Endothelial cell of umbilical vein (primary cell): ENCODE data around the gene TBX5. TPM values are rescaled to one million over a fixed set of nuclear protein-coding genes. Genes with fewer than 3 reads are reported as not detected.

Source experiments
- BruUV-seq: library from RNA; stranded (reverse); fragments of 400-500 nt; replicated peaks from 2 replicates; lab custom pipeline; 2021; lab: Mats Ljungman, UMichigan
- CTCF ChIA-PET: fragments of 300-600, 350-600 bp; sonication (Branson Sonifier 250); formaldehyde crosslinking; loops from one replicate; lab custom pipeline; 2021; ENCODE audit warnings: antibody characterized with exemption, inconsistent platforms; lab: Charles Lee
- POLR2A ChIA-PET: fragments of 300-600, 350-600 bp; sonication (Branson Sonifier 250); formaldehyde crosslinking; loops from one replicate; lab custom pipeline; 2021; ENCODE audit warnings: antibody characterized with exemption, inconsistent platforms; lab: Charles Lee
- DNase-seq: peaks from one replicate; pipeline ENCODE4 v3.0.0-alpha.2; 2011; ENCODE audit warnings: low read depth, low spot score
- FAIRE-seq: peaks from 2 replicates; lab custom pipeline; 2011; peaks lifted over from hg19 to GRCh38; lab: Jason Lieb, UNC
- H2AFZ ChIP-seq: 2 replicates; pipeline ENCODE4 v1.6.0; 2012; ENCODE audit warnings: low read depth, low read length, control low read depth, inconsistent platforms
- H3K27ac ChIP-seq: 2 replicates; pipeline ENCODE4 v1.5.1; 2011; ENCODE audit warnings: low read depth, mild to moderate bottlenecking, control low read depth, low read length, moderate library complexity; ENCODE audit not compliant: insufficient read depth
- H3K27me3 ChIP-seq, 2 experiments: 2 replicates each; pipeline versions ENCODE4 v1.6.0 to v1.6.1; 2011; ENCODE audit warnings: low read length in 2 of 2, mixed read lengths in 1 of 2; ENCODE audit not compliant: control insufficient read depth in 2 of 2, insufficient read depth in 2 of 2
- H3K36me3 ChIP-seq, 2 experiments: 2 replicates in 1 of 2; 3 replicates in 1 of 2; pipeline ENCODE4 v1.5.1; 2011; ENCODE audit warnings: low read length in 2 of 2, mild to moderate bottlenecking in 1 of 2, moderate library complexity in 1 of 2; ENCODE audit not compliant: control insufficient read depth in 2 of 2, insufficient read depth in 2 of 2; ENCODE audit errors: extremely low read depth in 1 of 2
- H3K4me1 ChIP-seq: 3 replicates; pipeline ENCODE4 v1.5.1; 2011; ENCODE audit warnings: mild to moderate bottlenecking, low read length; ENCODE audit not compliant: control insufficient read depth, insufficient read depth; ENCODE audit errors: extremely low read depth
- H3K4me2 ChIP-seq: 2 replicates; pipeline ENCODE4 v1.6.1; 2011; ENCODE audit warnings: low read length, control low read depth, mixed read lengths; ENCODE audit not compliant: insufficient read depth
- H3K4me3 ChIP-seq, 3 experiments: fragments of 200-600 bp in 1 of 3; sonication (generic), shearing (Covaris generic) in 1 of 3; replicated peaks in 1 of 3; 2 replicates each; pipeline ENCODE4 v1.5.1; 2011 to 2016; ENCODE audit warnings: control low read depth in 3 of 3, low read length in 3 of 3, mild to moderate bottlenecking in 2 of 3, inconsistent platforms in 1 of 3, low read depth in 1 of 3, moderate library complexity in 1 of 3; ENCODE audit not compliant: insufficient read depth in 1 of 3
- H3K79me2 ChIP-seq: 2 replicates; pipeline ENCODE4 v1.6.0; 2012; ENCODE audit warnings: low read length, inconsistent platforms; ENCODE audit not compliant: control insufficient read depth, insufficient read depth
- H3K9ac ChIP-seq: replicated peaks from 2 replicates; pipeline ENCODE3; 2011; ENCODE audit warnings: low read length, control low read depth; ENCODE audit not compliant: insufficient read depth; ENCODE audit errors: extremely low read depth
- H3K9me1 ChIP-seq: replicated peaks from 3 replicates; pipeline ENCODE4 v1.6.0; 2011; ENCODE audit warnings: mild to moderate bottlenecking, low read length; ENCODE audit not compliant: control insufficient read depth, insufficient read depth; ENCODE audit errors: extremely low read depth
- H3K9me3 ChIP-seq: replicated peaks from 2 replicates; pipeline ENCODE4 v1.5.1; 2012; ENCODE audit warnings: low read length, inconsistent platforms; ENCODE audit not compliant: control insufficient read depth, insufficient read depth
- H4K20me1 ChIP-seq: replicated peaks from 2 replicates; pipeline ENCODE3; 2011; ENCODE audit warnings: mild to moderate bottlenecking, low read length; ENCODE audit not compliant: control insufficient read depth, insufficient read depth; ENCODE audit errors: extremely low read depth
- EZH2 ChIP-seq: IDR thresholded peaks from 2 replicates; pipeline ENCODE4 v1.6.1; 2012; ENCODE audit warnings: borderline replicate concordance, low read depth, mild to moderate bottlenecking, moderate library complexity, low read length, inconsistent platforms; ENCODE audit not compliant: severe bottlenecking
- FOS ChIP-seq: IDR thresholded peaks from 2 replicates; pipeline ENCODE4 v1.6.1; 2011; ENCODE audit warnings: mild to moderate bottlenecking, low read length, moderate library complexity, borderline replicate concordance; ENCODE audit not compliant: insufficient read depth
- GATA2 ChIP-seq: IDR thresholded peaks from 2 replicates; pipeline ENCODE4 v1.7.0; 2011; ENCODE audit warnings: low read depth, mild to moderate bottlenecking, moderate library complexity, mixed read lengths, low read length; ENCODE audit not compliant: insufficient read length, insufficient read depth
- JUN ChIP-seq: IDR thresholded peaks from 2 replicates; pipeline ENCODE4 v1.6.1; 2011; ENCODE audit warnings: borderline replicate concordance, low read depth; ENCODE audit not compliant: insufficient read length, insufficient read depth
- MYC ChIP-seq: IDR thresholded peaks from one replicate; pipeline ENCODE4 v1.6.1; 2011; ENCODE audit warnings: mild to moderate bottlenecking, low read depth, low read length
- POLR2A ChIP-seq: IDR thresholded peaks from 2 replicates; pipeline ENCODE4 v1.6.1; 2012; ENCODE audit warnings: low read depth, mild to moderate bottlenecking, control low read depth, low read length
- POLR2AphosphoS5 ChIP-seq: IDR thresholded peaks from 2 replicates; pipeline ENCODE4 v1.6.1; 2012; ENCODE audit warnings: low read depth, mild to moderate bottlenecking, control low read depth, low read length, moderate library complexity; ENCODE audit not compliant: insufficient read depth
- dilution Hi-C: fragments of 300-500 bp; cut with MboI; formaldehyde crosslinking; loops from one replicate; pipeline ENCODE4 v1.15.0; 2019; ENCODE audit warnings: low sequenced_read_pairs; ENCODE audit not compliant: extremely low pct_ligation_motif_present
- intact Hi-C: fragments of 100-400 bp; cut with micrococcal nuclease; formaldehyde crosslinking; loops from one replicate; pipeline ENCODE4 v1.10.0; 2022
- polyA plus RNA-seq, 4 experiments: library from polyadenylated mRNA; depleted of rRNA in 3 of 4; stranded (reverse) in 3 of 4; unstranded in 1 of 4; fragments of >200 nt; gene quantifications; 2 replicates each; pipeline versions ENCODE4 v1.2.1 to v1.2.3, GENCODE V29; 2011 to 2012; ENCODE audit warnings: missing spikeins in 1 of 4
- total RNA-seq: library from RNA; stranded (reverse); gene quantifications from 2 replicates; pipeline ENCODE4 v1.2.3, GENCODE V29; 2021
- TF ChIP-seq, protein P1 (sequence below), 2 donors: IDR thresholded peaks; 1 replicate in 1 of 2; 2 replicates in 1 of 2; pipeline ENCODE4 v1.5.1; 2011; ENCODE audit warnings: low read length in 2 of 2, mild to moderate bottlenecking in 2 of 2, moderate library complexity in 2 of 2, control low read depth in 1 of 2, inconsistent platforms in 1 of 2, low read depth in 1 of 2; ENCODE audit not compliant: insufficient read depth in 1 of 2; ENCODE audit errors: extremely low read depth in 1 of 2
- TF ChIP-seq, protein P2 (sequence below): IDR thresholded peaks from 2 replicates; pipeline ENCODE4 v1.6.1; 2011; ENCODE audit not compliant: insufficient read depth, insufficient read length

Gene TBX5
- total and polyA plus RNA-seq, 2 donors (not counting 3 experiments of a cell fraction or from before 2014, with no cell fraction given), result not detected

DNA sequence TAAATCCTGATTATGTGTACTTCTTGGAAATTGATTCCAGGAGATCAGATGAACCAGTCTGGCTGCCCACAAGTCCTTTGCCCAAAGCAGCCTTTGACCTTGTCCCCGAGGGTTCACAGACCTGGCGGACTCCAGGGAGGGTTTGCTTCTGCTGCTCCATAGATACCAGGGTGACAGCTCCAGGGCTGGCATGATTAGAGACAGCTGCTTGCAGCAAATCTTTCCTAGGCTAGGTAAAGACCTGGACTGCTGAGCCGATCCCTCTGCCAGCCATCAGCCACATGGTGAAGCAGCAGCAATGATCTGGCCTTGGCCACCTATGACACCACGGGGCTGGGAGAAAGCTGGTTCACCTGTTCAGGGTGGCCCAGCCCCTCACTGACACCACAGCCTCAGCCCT is 10.1 kb upstream of the TBX5 start:
- Histone ChIP-seq H3K4me3 (no peak overlapping the region), H4K20me1 (no peaks in the 10 kb centered on the region), H3K9ac (no peak overlapping the region), H3K36me3 (no peaks in the 10 kb centered on the region), H3K79me2 (no peaks in the 10 kb centered on the region), H3K9me1 (no peaks in the 10 kb centered on the region), H2AFZ (no peak overlapping the region), H3K9me3 (no peaks in the 10 kb centered on the region), H3K27me3 (peaks cover 14 to 24% of the 10 kb centered on the region in 2 experiments), H3K4me2 (no peak overlapping the region), H3K27ac (no peak overlapping the region), H3K4me1 (no peaks in the 10 kb centered on the region)
- intact Hi-C loops, result no loop called here
- BruUV-seq, result no TSS peak
- ChIA-PET CTCF (no interaction called here), POLR2A (no interaction called here)
- TF ChIP-seq FOS (no peak), GATA2 (no peak)
- FAIRE-seq, result no peak
- no peak for DNase-seq
- dilution Hi-C loops, result no loop called here

DNA sequence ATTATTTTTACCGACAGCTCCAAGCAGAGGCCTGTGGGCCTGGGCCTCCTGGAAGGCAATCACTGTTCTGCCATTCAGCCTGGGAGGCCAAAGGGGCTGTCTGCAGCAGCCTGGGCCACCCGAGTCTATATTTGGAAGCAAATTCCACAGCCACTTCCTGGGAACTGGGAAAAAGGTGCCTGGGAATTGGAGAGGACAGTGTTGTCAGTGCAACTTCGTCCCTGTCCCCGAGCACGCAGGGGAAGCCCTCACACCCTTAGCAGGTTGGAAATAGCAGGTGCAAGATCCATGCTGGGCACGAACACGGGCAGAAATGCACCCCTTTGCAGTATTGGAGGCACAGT is 9.6 kb upstream of the TBX5 start:
- no peaks in the 10 kb centered on the region for H3K4me1 ChIP-seq
- TF ChIP-seq GATA2, result no peak
- no peak for TF ChIP-seq MYC
- no peak for TF ChIP-seq EZH2
- no peak for TF ChIP-seq FOS
- TF ChIP-seq, protein P1, sequence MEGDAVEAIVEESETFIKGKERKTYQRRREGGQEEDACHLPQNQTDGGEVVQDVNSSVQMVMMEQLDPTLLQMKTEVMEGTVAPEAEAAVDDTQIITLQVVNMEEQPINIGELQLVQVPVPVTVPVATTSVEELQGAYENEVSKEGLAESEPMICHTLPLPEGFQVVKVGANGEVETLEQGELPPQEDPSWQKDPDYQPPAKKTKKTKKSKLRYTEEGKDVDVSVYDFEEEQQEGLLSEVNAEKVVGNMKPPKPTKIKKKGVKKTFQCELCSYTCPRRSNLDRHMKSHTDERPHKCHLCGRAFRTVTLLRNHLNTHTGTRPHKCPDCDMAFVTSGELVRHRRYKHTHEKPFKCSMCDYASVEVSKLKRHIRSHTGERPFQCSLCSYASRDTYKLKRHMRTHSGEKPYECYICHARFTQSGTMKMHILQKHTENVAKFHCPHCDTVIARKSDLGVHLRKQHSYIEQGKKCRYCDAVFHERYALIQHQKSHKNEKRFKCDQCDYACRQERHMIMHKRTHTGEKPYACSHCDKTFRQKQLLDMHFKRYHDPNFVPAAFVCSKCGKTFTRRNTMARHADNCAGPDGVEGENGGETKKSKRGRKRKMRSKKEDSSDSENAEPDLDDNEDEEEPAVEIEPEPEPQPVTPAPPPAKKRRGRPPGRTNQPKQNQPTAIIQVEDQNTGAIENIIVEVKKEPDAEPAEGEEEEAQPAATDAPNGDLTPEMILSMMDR (IDR thresholded peaks at IDR 0.05; ENCODE audit: extremely low read depth in 1 of 2, insufficient read depth in 1 of 2, low read depth in 1 of 2, low read length in 2 of 2), result no peak
- no peak for TF ChIP-seq JUN
- TF ChIP-seq, protein P2, sequence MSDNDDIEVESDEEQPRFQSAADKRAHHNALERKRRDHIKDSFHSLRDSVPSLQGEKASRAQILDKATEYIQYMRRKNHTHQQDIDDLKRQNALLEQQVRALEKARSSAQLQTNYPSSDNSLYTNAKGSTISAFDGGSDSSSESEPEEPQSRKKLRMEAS, result no peak
- no peak for TF ChIP-seq POLR2AphosphoS5
- no peak for TF ChIP-seq POLR2A
- H3K4me2 ChIP-seq, result no peak overlapping the region
- intact Hi-C loops, result no loop called here
- H3K79me2 ChIP-seq, result no peaks in the 10 kb centered on the region
- H4K20me1 ChIP-seq, result no peaks in the 10 kb centered on the region
- CTCF ChIA-PET, result no interaction called here
- no peak for DNase-seq
- H3K27me3 ChIP-seq, result peaks cover 17 to 28% of the 10 kb centered on the region in 2 experiments
- FAIRE-seq, result no peak
- no peak overlapping the region for H3K9ac ChIP-seq
- dilution Hi-C loops, result no loop called here
- POLR2A ChIA-PET, result no interaction called here
- no peak overlapping the region for H3K27ac ChIP-seq
- no peaks in the 10 kb centered on the region for H3K9me3 ChIP-seq
- H3K4me3 ChIP-seq, result no peak overlapping the region
- BruUV-seq, result no TSS peak
- no peaks in the 10 kb centered on the region for H3K9me1 ChIP-seq
- no peaks in the 10 kb centered on the region for H3K36me3 ChIP-seq
- H2AFZ ChIP-seq, result no peak overlapping the region
